Raji (cell line): ENCODE measurements around the gene RILPL2.

Experiments
- POLR2A ChIP-seq: IDR thresholded peaks from 2 replicates; pipeline ENCODE4 v1.6.1; 2011; ENCODE audit warnings: low read depth, low read length, control low read depth; ENCODE audit not compliant: insufficient read depth

RILPL2 gene

DNA sequence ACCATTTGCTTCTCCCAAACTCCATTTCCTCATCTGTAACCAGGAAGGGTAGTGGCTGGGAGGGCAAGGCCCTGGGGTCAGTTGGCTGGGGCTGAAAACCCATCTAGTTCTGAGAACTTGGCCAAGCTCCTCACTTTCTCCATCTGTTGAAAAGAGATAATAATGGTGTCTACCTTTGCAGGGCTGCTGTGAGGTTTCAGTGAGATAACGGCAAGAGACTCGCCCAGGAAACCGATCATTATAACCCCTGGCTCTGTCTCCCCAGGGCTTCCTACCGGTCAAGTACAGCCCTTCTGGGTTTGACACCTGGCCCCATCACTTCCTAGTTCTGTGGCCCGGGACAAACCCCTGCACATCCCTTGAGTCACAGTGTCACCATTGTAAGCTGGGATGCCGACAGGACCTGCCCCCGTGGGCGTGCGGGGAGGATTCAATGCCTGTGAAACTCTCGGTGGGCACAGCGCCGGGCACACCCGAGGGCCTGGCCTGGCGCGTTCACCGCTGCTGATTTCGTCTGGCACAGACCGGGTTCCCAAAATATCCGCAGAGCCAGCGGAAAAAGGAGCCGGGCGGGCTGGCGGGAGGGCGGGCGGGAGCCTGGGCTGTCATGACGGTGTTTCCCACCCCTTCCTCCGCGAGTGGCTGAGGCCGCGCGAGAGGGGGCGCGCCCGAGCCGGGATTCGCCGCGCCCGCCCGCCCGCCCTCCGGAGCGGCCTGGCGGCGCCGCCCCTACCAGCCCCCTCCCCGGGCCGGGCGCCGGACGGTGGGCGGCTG lies 48.1 kb downstream of the RILPL2 start:
- TF ChIP-seq POLR2A: peak; percentile 19; the same call in 1 of the 2 replicates

DNA sequence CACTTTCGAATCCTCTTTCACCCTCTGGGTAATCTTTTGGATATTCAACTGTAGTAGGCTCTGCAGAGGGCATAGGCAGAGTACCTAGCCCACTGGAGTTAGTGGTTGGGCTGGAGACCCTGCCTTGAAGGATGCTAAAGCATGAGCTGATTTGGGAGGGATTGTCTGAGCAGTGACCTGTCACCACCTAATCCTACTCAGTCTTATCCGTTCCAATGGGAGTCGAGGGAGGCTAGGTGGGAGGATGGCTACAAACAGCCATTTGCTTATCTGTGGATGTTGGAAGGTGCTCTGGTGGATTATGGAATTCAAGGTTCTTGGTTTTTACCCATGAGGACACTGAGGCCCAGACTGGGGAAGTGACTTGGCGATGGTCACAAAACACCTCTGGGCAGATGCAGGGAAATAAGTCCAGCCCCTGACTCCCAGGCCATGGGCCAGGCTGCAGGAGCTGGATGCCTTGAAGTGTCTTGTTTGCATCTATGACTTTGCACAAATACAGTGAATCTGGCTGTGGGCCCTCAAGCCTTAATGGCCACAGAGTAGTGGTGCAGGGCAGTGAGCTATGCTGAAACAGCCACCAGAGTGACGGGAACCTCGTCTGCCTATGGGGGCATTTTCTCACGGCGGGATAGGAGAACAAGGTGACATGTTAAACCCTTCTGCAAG lies 48.8 kb downstream of the RILPL2 start:
- TF ChIP-seq POLR2A: no peak

DNA sequence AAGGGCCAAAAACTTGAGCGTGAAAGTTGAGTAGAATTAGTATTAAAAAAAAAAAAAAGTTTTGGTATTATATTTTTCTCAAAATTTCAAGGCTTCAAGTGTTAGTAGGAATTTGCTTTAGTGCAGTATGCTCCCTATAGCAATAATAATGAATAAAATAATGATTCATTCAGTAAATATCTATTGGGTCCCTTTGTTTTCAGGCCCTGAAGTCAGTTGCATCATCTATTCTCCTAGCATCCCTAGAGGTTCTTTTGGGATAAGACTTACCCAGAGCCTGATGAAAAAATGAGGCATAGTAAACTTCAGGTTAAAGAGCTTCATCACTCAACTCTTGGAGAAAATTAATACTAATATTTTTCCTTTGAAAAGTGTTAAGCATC lies 51.5 kb downstream of the RILPL2 start:
- TF ChIP-seq POLR2A: no peak

DNA sequence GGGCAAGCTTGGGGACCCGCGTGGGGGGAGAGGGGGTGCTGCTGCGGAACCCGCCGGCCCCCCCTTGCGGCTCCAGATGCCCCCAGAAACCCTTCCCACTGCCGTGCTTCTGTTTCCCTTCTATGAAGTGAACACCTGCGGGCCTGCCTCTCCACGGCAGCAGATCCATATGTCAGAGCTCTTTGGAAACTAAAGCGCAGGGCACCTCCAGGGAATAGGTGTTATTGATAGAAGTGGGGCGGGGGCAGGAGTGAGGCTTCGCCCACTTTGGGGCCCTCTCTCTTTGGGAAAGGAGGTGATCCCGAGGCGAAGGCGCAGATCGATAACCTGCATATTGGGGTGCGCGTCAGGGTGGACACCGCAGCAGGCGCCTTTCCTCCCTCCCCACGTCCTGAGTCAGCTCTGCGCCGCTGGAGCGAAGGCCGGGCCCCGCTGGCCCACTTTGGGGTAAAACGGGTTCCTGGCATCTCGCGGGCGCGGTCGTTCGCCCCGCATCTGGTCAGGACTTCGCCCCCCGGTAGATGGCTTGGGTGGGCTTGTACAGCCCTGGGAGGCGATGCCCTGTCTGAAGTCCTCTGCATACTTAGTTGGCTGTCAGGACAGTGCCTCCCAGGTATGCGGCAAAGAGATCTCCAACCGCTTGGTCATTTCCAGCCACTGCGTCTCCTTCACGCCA lies 52.0 kb downstream of the RILPL2 start:
- TF ChIP-seq POLR2A: no peak

DNA sequence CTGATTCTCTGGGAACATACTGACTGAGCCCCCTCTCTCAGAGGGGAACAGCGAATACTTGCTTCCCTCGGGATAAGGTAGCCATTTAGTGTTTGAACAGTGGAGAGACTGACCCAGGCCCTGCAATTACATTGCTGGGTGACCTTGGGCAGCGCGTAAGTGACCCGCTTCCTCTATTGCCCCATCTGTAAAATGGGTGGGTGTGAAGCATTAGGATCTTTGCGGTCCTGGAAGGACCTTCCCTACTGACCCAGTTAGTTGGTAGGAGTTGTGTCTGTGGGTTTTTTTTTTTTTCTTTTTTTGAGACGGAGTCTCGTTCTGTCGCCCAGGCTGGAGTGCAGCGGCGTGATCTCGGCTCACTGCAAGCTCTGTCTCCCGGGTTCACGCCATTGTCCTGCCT lies 53.8 kb downstream of the RILPL2 start:
- TF ChIP-seq POLR2A: no peak

DNA sequence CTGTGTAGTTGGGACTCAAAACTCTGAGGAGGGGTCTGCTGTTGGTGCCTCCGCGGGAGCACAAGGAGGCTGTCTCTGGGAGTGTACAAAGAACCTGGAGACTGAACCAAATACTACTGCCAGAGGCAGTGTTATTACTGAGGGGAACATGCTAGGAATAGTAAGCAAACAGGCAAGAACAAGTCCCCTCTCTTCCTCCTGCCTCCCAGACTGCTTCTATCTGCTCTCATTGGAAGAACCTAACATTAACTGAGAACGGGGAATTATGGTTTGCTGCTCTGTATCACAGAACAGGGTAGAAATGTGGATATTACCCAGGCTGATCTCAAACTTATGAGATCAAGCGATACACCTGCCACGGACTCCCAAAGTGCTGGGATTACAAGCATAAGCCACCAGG lies 57.1 kb downstream of the RILPL2 start:
- TF ChIP-seq POLR2A: no peak

DNA sequence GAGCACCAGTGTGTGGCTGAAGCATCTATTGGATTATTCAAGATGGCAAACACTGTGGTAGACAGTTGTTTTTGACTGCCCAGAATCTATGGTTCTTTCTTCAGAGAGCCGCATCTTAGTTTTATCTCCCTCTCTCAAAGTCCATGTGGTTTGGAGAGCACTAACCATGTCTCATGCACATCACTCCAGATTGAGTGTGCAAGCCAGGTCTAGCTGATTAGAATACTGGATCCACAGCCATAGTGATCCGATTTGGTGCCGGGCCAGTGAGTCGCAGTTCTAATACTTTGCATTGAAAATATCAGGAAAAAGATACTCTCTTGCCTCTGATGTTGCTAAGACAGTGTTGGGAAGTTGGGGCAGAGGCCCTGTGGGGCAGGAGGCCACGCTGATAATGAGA lies 67.3 kb downstream of the RILPL2 start:
- TF ChIP-seq POLR2A: no peak

DNA sequence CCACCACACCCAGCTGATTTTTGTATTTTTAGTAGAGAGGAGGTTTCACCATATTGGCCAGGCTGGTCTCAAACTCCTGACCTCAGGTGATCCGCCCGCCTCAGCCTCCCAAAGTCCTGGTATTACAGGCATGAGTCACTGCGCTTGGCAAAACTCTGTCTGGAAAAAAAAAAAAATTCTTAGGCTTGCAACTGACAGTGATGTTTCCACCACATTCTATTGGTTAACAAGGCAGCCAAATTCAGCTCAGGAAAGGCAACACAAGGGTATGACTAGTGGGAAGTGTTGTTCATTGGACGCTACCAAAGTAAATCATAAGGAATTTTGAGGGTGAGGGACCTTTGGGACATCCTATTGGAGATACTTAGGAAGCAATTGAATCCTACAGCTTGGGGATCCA lies 69.0 kb downstream of the RILPL2 start:
- no peak for TF ChIP-seq POLR2A
